Retinal pigment epithelial cell (primary cell): ENCODE data around the gene STAB1.

Source experiments
- DNase-seq: peaks from one replicate; pipeline ENCODE4 v3.0.0-alpha.2; 2010; ENCODE audit warnings: low read depth
- H3K4me3 ChIP-seq: 2 replicates; pipeline ENCODE4 v1.5.1; 2011; ENCODE audit warnings: mild to moderate bottlenecking, low read length, control low read depth, moderate library complexity
- TF ChIP-seq, protein P1 (sequence below): conservative IDR thresholded peaks from 2 replicates; pipeline ENCODE4 v1.5.1; 2011; ENCODE audit warnings: low read depth, low read length, control low read depth, inconsistent platforms

The STAB1 gene

GRCh38 chr3:52527039-52527731 lies 32.0 kb downstream of the STAB1 start:
- no peak for DNase-seq
- TF ChIP-seq, protein P1, sequence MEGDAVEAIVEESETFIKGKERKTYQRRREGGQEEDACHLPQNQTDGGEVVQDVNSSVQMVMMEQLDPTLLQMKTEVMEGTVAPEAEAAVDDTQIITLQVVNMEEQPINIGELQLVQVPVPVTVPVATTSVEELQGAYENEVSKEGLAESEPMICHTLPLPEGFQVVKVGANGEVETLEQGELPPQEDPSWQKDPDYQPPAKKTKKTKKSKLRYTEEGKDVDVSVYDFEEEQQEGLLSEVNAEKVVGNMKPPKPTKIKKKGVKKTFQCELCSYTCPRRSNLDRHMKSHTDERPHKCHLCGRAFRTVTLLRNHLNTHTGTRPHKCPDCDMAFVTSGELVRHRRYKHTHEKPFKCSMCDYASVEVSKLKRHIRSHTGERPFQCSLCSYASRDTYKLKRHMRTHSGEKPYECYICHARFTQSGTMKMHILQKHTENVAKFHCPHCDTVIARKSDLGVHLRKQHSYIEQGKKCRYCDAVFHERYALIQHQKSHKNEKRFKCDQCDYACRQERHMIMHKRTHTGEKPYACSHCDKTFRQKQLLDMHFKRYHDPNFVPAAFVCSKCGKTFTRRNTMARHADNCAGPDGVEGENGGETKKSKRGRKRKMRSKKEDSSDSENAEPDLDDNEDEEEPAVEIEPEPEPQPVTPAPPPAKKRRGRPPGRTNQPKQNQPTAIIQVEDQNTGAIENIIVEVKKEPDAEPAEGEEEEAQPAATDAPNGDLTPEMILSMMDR, result no peak

DNA sequence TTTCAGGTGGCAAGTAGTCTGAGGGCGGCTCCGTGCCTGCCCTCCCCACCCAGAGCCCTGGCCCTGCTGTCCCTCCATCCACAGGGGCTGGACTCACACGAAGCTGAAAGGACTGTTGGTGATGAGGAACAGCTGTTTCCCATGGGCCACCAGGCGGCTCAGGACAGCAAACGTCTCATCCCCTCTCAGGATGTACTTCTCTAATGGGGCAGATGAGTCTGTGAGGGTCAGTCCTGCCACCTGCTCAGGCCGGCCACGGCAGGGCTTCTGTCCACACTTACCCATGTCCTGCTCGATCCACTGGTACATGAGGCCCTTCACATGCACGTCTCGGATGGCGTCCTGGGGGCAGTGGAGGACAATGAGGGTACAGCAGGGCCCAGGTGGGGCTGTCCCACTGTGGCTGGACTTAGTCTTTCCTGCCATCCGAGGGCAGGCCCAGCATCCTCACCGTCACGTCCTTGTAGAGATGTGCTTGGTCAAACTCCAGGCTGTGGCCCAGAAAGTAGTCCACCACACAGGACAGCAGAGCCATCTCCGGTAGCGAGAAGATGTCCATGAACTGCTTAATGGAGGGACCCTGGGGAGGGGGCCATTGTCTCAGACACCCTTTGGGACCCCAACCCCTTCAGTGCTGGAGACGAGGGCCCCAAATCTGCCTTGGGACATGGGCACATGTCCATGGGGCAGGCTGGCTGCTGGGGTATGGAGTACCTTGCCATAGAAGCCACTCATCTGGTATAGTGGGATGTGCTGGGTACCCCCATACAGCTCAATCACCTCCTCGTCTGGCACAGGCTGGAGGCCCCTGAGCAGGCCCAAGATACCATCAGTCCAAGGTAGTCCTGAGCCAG lies 32.8 kb downstream of the STAB1 start:
- TF ChIP-seq, protein P1, result no peak
- no peak for DNase-seq
- no peak overlapping the region for H3K4me3 ChIP-seq

More at GRCh38 chr3:52527039-52527731, 32.0 kb downstream of the STAB1 start:
- H3K4me3 ChIP-seq, result no peak overlapping the region

GRCh38 chr3:52528586-52529375 lies 33.6 kb downstream of the STAB1 start:
- H3K4me3 ChIP-seq, result no peak overlapping the region
- TF ChIP-seq, protein P1, result no peak
- no peak for DNase-seq

DNA sequence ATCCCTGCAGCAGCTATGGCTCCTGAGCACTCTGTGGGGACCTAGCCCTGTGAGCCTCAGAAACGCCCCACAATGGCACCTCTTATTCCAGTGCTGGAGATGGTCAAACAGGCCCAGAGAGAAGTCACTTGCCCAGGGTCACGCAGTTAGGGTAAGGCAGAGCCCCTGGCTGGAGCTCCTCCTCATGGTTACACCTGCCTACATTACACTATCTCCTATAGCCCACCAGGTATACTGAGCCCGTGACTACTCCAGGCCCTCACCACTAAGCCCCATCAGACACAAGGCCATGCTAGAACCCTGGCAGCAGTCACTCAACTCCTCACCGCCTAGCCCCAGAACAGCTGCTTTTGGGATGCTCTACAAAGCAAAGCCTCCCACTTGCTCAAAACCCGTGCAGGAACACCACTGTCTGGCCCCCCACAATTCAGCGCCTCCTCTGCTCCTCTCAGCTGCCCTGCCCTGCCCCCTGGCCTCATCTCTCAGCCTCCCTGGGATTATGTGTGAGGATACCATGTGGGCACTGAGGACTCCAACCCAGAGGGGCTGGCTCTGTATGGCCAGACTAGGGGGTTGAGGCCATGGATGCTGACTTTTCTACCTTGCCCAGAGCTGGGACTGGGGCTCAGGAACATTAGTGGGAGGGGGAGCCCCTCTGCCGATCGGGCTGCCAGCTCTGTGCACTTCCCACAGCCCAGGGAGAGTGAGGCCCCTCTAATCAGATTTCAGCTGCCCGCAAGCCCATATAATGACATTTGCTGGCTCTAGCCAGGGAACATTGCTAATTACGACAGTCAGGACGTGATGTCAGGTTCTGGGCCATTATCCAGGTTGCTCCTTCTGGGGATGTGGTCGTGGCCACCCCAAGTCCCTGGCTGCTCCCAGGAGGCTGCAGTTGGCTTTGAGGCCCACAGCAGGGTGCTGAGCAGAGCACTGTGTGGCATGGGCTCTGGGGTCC lies 34.5 kb downstream of the STAB1 start:
- TF ChIP-seq, protein P1, result no peak
- peak; percentile 52 for DNase-seq

GRCh38 chr3:52530918-52531826 lies 36.0 kb downstream of the STAB1 start:
- H3K4me3 ChIP-seq, result no peak overlapping the region
- TF ChIP-seq, protein P1, result no peak

More for the DNA sequence above, 34.5 kb downstream of the STAB1 start:
- H3K4me3 ChIP-seq, result no peak overlapping the region

More at GRCh38 chr3:52530918-52531826, 36.0 kb downstream of the STAB1 start:
- no peak for DNase-seq
